MM.1S (cell line): ENCODE measurements around the gene RUFY4.

Experiments
- EZH2 ChIP-seq: fragments of 300-600 bp; sonication (generic); optimal IDR thresholded peaks from 2 replicates; pipeline ENCODE3; 2017; ENCODE audit warnings: low read depth, mild to moderate bottlenecking, antibody characterized with exemption, low read length, mixed read lengths
- EZH2phosphoT487 ChIP-seq: fragments of 300-600 bp; sonication (generic); IDR thresholded peaks from 2 replicates; pipeline ENCODE4 v1.6.1; 2018; ENCODE audit warnings: antibody characterized with exemption, low read length
- TF ChIP-seq, protein P1 (sequence below): fragments of 300-600 bp; sonication (generic); IDR thresholded peaks from 2 replicates; pipeline ENCODE4 v1.5.1; 2016; ENCODE audit warnings: antibody characterized with exemption, low read length, mixed read lengths

DNA sequence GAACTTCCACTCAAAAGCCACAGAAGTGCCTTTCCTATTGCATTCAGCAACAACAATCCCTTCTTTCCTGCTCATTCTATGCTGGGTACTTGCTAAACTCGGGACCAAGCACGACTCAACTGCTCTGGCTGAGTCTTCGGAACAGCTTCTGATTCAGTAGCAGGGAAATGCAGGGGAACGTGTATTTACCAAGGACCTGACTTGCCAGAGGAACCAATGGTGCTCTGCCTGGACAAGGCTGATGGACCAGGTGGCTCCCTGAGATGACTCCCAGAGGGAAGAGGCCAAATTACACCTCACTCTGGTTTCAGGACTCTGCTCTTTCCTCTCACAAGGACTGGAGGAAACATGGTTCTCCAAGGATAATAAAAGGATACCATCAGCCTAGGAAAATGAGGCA lies 69.0 kb downstream of the RUFY4 start:
- no peak for TF ChIP-seq EZH2phosphoT487
- TF ChIP-seq, protein P1, sequence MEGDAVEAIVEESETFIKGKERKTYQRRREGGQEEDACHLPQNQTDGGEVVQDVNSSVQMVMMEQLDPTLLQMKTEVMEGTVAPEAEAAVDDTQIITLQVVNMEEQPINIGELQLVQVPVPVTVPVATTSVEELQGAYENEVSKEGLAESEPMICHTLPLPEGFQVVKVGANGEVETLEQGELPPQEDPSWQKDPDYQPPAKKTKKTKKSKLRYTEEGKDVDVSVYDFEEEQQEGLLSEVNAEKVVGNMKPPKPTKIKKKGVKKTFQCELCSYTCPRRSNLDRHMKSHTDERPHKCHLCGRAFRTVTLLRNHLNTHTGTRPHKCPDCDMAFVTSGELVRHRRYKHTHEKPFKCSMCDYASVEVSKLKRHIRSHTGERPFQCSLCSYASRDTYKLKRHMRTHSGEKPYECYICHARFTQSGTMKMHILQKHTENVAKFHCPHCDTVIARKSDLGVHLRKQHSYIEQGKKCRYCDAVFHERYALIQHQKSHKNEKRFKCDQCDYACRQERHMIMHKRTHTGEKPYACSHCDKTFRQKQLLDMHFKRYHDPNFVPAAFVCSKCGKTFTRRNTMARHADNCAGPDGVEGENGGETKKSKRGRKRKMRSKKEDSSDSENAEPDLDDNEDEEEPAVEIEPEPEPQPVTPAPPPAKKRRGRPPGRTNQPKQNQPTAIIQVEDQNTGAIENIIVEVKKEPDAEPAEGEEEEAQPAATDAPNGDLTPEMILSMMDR: no peak
- no peak for TF ChIP-seq EZH2
